Erythroblast (primary cell): ENCODE results near the gene SMC6.

Source experiments
- GATA1 ChIP-seq: IDR thresholded peaks from 2 replicates; pipeline ENCODE4 v1.6.1; 2011; ENCODE audit warnings: low read depth, mild to moderate bottlenecking, control low read depth, low read length, moderate library complexity
- POLR2A ChIP-seq: IDR thresholded peaks from 2 replicates; pipeline ENCODE4 v1.6.1; 2011; ENCODE audit warnings: mild to moderate bottlenecking, low read length

- TF ChIP-seq POLR2A (no peak), GATA1 (no peak)
These were observed 5.7 kb downstream of the SMC6 start for GRCh38 chr2:17747684-17748452.
